CD4-positive, alpha-beta memory T cell (primary cell): ENCODE data around the gene ALPI. TPM values are rescaled to one million over a fixed set of nuclear protein-coding genes. Genes with fewer than 3 reads are reported as not detected.

Experiments
- CTCF ChIA-PET: fragments of 350-600 bp; sonication (Branson Sonifier 250); formaldehyde crosslinking; loops from one replicate; lab custom pipeline; 2021; ENCODE audit warnings: inconsistent platforms; ENCODE audit not compliant: partially characterized antibody; lab: Charles Lee
- POLR2A ChIA-PET: fragments of 350-600 bp; sonication (Branson Sonifier 250); formaldehyde crosslinking; loops from one replicate; lab custom pipeline; 2021; ENCODE audit not compliant: partially characterized antibody; lab: Charles Lee
- DNase-seq, 5 donors: peaks; one replicate each; pipeline versions ENCODE4 v3.0.0 to v3.0.0-alpha.2; 2020 to 2022; ENCODE audit warnings: mixed read lengths in 1 of 5
- H3K27ac ChIP-seq: one replicate; pipeline ENCODE4 v1.7.0; 2013; ENCODE audit warnings: low read depth, low read length
- H3K27me3 ChIP-seq: 2 replicates; pipeline ENCODE4 v1.7.0; 2013; ENCODE audit warnings: mild to moderate bottlenecking, low read length, moderate library complexity; ENCODE audit not compliant: insufficient read depth
- H3K36me3 ChIP-seq: 2 replicates; pipeline ENCODE4 v1.7.0; 2013; ENCODE audit warnings: mild to moderate bottlenecking, low read length, moderate library complexity; ENCODE audit not compliant: insufficient read depth
- H3K4me1 ChIP-seq: 2 replicates; pipeline ENCODE4 v1.7.0; 2013; ENCODE audit warnings: mild to moderate bottlenecking, low read length, moderate library complexity; ENCODE audit not compliant: insufficient read depth
- H3K4me3 ChIP-seq, 2 donors: one replicate each; pipeline ENCODE4 v1.7.0; 2013; ENCODE audit warnings: low read length in 2 of 2, mild to moderate bottlenecking in 1 of 2
- H3K9me3 ChIP-seq, 2 donors: one replicate each; pipeline ENCODE4 v1.7.0; 2013; ENCODE audit warnings: low read length in 2 of 2, control low read depth in 1 of 2; ENCODE audit not compliant: control insufficient read depth in 1 of 2
- H3K27ac Mint-ChIP-seq, 7 donors: one replicate each; pipeline ENCODE4 v1.8.0; 2020 to 2021; ENCODE audit warnings: mixed read lengths in 7 of 7, mild to moderate bottlenecking in 6 of 7, inconsistent platforms in 3 of 7, moderate library complexity in 3 of 7
- H3K27me3 Mint-ChIP-seq, 2 donors: one replicate each; pipeline ENCODE4 v1.8.0; 2020 to 2021; ENCODE audit warnings: mixed read lengths in 2 of 2
- H3K36me3 Mint-ChIP-seq, 2 donors: one replicate each; pipeline ENCODE4 v1.8.0; 2020 to 2021; ENCODE audit warnings: mixed read lengths in 2 of 2, inconsistent platforms in 1 of 2, mild to moderate bottlenecking in 1 of 2
- H3K4me1 Mint-ChIP-seq, 4 donors: one replicate each; pipeline ENCODE4 v1.8.0; 2020 to 2021; ENCODE audit warnings: mixed read lengths in 4 of 4, mild to moderate bottlenecking in 1 of 4
- H3K4me3 Mint-ChIP-seq, 8 donors: one replicate each; pipeline ENCODE4 v1.8.0; 2020 to 2021; ENCODE audit warnings: mixed read lengths in 8 of 8, mild to moderate bottlenecking in 7 of 8, moderate library complexity in 6 of 8, inconsistent platforms in 3 of 8
- H3K9me3 Mint-ChIP-seq, 8 donors: one replicate each; pipeline ENCODE4 v1.8.0; 2020 to 2021; ENCODE audit warnings: mixed read lengths in 8 of 8, mild to moderate bottlenecking in 5 of 8, inconsistent platforms in 3 of 8, moderate library complexity in 1 of 8
- intact Hi-C: fragments of 100-400 bp; cut with micrococcal nuclease; formaldehyde crosslinking; loops from one replicate; pipeline ENCODE4 v1.15.1; 2023
- polyA plus RNA-seq, 2 donors: library from polyadenylated mRNA; unstranded; fragments of 300-500 nt; fragmentation: Illumina TruSeq; gene quantifications; one replicate each; pipeline ENCODE4 v1.2.3, GENCODE V29; 2021
- total RNA-seq, 2 experiments: library from RNA; stranded (reverse); gene quantifications; one replicate each; pipeline ENCODE4 v1.2.3, GENCODE V29; 2021

The ALPI gene
- total and polyA plus RNA-seq, 4 experiments from 2014 or later: not detected

GRCh38 chr2:232492236-232492848 is 36.4 kb downstream of the ALPI start:
- Histone ChIP-seq H3K4me1 (no peaks in the 10 kb centered on the region), H3K4me3 (no peak overlapping the region), H3K27me3 (no peaks in the 10 kb centered on the region), H3K27ac (no peak overlapping the region), H3K36me3 (no peaks in the 10 kb centered on the region), H3K9me3 (no peaks in the 10 kb centered on the region)
- Mint-ChIP-seq H3K4me3 (no peak overlapping the region), H3K27ac (no peak overlapping the region), H3K27me3 (peaks cover 13 to 29% of the 10 kb centered on the region in 2 donors), H3K36me3 (no peaks in the 10 kb centered on the region), H3K9me3 (no peaks in the 10 kb centered on the region), H3K4me1 (peaks cover 0 to 9% (median 6%) of the 10 kb centered on the region in 4 donors)
- POLR2A ChIA-PET: no interaction called here
- intact Hi-C loops: no loop called here
- CTCF ChIA-PET: no interaction called here
- no peak for DNase-seq

- no peak overlapping the region for H3K4me3 Mint-ChIP-seq
- no peak overlapping the region for H3K27ac ChIP-seq
- POLR2A ChIA-PET: no interaction called here
- no peaks in the 10 kb centered on the region for H3K4me1 ChIP-seq
- intact Hi-C loops: no loop called here
- no peaks in the 10 kb centered on the region for H3K27me3 ChIP-seq
- H3K27ac Mint-ChIP-seq: no peak overlapping the region
- no peak overlapping the region for H3K4me3 ChIP-seq
- H3K9me3 Mint-ChIP-seq: no peaks in the 10 kb centered on the region
- no peaks in the 10 kb centered on the region for H3K9me3 ChIP-seq
- no peaks in the 10 kb centered on the region for H3K36me3 ChIP-seq
- H3K27me3 Mint-ChIP-seq: peaks cover 13 to 29% of the 10 kb centered on the region in 2 donors
- H3K36me3 Mint-ChIP-seq: no peaks in the 10 kb centered on the region
- DNase-seq: no peak
- H3K4me1 Mint-ChIP-seq: peaks cover 0 to 9% (median 5%) of the 10 kb centered on the region in 4 donors
- CTCF ChIA-PET: no interaction called here
Observed at GRCh38 chr2:232492963-232493700, 37.2 kb downstream of the ALPI start.

- Mint-ChIP-seq H3K9me3 (no peaks in the 10 kb centered on the region), H3K36me3 (no peaks in the 10 kb centered on the region), H3K27ac (no peak overlapping the region), H3K4me1 (peaks cover 0 to 5% (median under 1%) of the 10 kb centered on the region in 4 donors), H3K27me3 (peaks cover 10 to 29% of the 10 kb centered on the region in 2 donors), H3K4me3 (no peak overlapping the region)
- intact Hi-C loops: no loop called here
- ChIA-PET CTCF (no interaction called here), POLR2A (no interaction called here)
- no peak for DNase-seq
- H3K4me1 ChIP-seq: no peaks in the 10 kb centered on the region
- H3K4me3 ChIP-seq: no peak overlapping the region
- H3K27me3 ChIP-seq: no peaks in the 10 kb centered on the region
- H3K27ac ChIP-seq: no peak overlapping the region
- no peaks in the 10 kb centered on the region for H3K9me3 ChIP-seq
- H3K36me3 ChIP-seq: no peaks in the 10 kb centered on the region
Observed at GRCh38 chr2:232493701-232494474, 37.9 kb downstream of the ALPI start.

DNA sequence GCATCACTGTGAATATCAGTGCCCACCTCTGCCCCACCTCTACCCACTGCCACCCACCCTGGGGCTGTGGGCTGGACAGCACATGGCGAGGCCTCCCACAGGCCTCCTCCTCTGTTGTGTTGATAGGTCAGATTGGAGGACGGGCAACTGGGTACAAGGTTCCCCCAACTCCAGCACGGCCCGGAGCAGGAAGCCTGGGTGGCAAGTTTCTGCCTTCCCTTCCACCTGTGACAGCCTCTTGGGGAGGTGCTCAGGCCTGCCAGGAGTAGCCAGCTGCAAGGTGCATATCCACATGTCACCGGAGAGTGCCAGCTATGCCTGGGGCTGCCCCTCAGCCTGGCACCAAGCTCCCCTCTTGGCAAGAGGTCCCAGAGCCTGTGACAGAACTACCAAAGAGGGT is 38.6 kb downstream of the ALPI start:
- H3K27me3 Mint-ChIP-seq: peaks cover 7 to 28% of the 10 kb centered on the region in 2 donors
- H3K36me3 Mint-ChIP-seq: no peaks in the 10 kb centered on the region
- POLR2A ChIA-PET: no interaction called here
- Histone ChIP-seq H3K27me3 (no peaks in the 10 kb centered on the region), H3K4me3 (no peak overlapping the region), H3K9me3 (no peaks in the 10 kb centered on the region), H3K4me1 (no peaks in the 10 kb centered on the region), H3K27ac (no peak overlapping the region), H3K36me3 (no peaks in the 10 kb centered on the region)
- no peak overlapping the region for H3K4me3 Mint-ChIP-seq
- no peaks in the 10 kb centered on the region for H3K9me3 Mint-ChIP-seq
- H3K27ac Mint-ChIP-seq: no peak overlapping the region
- H3K4me1 Mint-ChIP-seq: peaks cover 0 to 3% (median 0%) of the 10 kb centered on the region in 4 donors
- intact Hi-C loops: no loop called here
- CTCF ChIA-PET: no interaction called here
- no peak for DNase-seq

- no peak for DNase-seq
- POLR2A ChIA-PET: no interaction called here
- no peaks in the 10 kb centered on the region for H3K36me3 Mint-ChIP-seq
- H3K27ac Mint-ChIP-seq: no peak overlapping the region
- peaks cover 3 to 27% of the 10 kb centered on the region in 2 donors for H3K27me3 Mint-ChIP-seq
- H3K4me3 Mint-ChIP-seq: no peak overlapping the region
- H3K4me1 Mint-ChIP-seq: no peaks in the 10 kb centered on the region
- H3K27me3 ChIP-seq: no peaks in the 10 kb centered on the region
- H3K4me3 ChIP-seq: no peak overlapping the region
- H3K9me3 ChIP-seq: no peaks in the 10 kb centered on the region
- H3K4me1 ChIP-seq: no peaks in the 10 kb centered on the region
- CTCF ChIA-PET: no interaction called here
- intact Hi-C loops: no loop called here
- no peak overlapping the region for H3K27ac ChIP-seq
- no peaks in the 10 kb centered on the region for H3K36me3 ChIP-seq
- no peaks in the 10 kb centered on the region for H3K9me3 Mint-ChIP-seq
Observed at GRCh38 chr2:232495292-232495691, 39.3 kb downstream of the ALPI start.

DNA sequence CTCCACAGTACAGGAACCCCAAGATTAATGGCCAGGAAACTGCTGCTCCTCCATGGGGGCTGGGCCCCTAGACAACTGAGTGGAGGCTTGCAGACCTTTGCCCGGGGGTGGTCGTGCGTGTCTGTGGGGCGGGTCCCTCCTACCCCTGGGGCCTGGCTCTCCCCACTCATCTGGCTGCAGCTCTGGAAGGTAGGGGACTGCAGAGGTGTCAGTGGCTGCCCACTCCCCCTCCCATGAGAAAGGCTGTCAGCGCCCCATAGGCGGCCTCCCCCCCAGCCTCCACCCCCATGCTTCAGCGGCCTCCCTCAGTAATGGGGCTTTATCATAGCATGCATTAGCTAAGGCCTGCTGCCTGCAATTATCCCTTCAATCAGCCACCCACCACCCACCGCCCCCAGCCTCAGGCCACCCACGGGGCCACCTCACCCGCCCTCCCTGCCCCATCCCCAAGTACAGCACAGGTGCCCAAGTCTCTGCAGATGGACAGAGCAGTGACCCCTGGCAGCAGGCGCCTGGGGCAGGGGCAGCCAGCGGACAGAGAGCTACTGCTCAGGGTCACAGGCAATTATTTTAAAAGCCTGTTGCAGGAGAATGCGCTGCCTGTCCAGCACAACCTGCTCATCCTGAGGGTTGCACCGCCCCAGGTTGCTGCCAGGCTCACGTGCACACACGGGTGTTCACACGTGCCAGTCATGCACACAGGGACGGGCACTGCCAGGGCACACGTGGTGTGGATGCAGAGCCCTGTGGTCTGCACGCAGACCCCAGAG is 40.7 kb downstream of the ALPI start:
- intact Hi-C loops: no loop called here
- Mint-ChIP-seq H3K9me3 (no peaks in the 10 kb centered on the region), H3K27me3 (peaks cover 8 to 24% of the 10 kb centered on the region in 2 donors), H3K4me1 (no peaks in the 10 kb centered on the region), H3K4me3 (no peak overlapping the region), H3K27ac (no peak overlapping the region), H3K36me3 (no peaks in the 10 kb centered on the region)
- H3K27ac ChIP-seq: no peak overlapping the region
- ChIA-PET POLR2A (no interaction called here), CTCF (no interaction called here)
- no peaks in the 10 kb centered on the region for H3K36me3 ChIP-seq
- H3K27me3 ChIP-seq: no peaks in the 10 kb centered on the region
- H3K4me1 ChIP-seq: no peaks in the 10 kb centered on the region
- H3K9me3 ChIP-seq: no peaks in the 10 kb centered on the region
- no peak overlapping the region for H3K4me3 ChIP-seq
- no peak for DNase-seq

DNA sequence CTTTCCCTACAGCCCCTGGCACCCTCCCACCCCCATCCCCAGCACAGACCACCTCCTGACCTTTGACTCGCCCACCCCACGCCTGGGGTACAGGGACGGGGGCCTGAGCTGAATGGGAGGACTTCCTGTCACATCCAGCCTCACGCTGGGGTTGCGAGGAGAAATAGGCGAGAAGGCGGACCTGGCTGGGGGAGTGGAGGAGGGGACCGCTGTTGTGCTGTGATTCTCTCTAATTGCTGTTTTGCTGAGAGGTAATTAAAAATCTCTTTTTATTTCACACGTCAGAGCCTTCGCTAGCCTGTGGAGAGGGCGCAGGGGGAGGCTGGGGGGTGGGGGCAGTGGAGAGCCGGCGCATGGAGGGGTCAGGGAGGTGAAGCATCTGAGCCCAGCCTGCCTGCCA is 41.4 kb downstream of the ALPI start:
- Mint-ChIP-seq H3K9me3 (no peaks in the 10 kb centered on the region), H3K27ac (no peak overlapping the region), H3K27me3 (peaks cover 11 to 24% of the 10 kb centered on the region in 2 donors), H3K36me3 (no peaks in the 10 kb centered on the region), H3K4me3 (no peak overlapping the region), H3K4me1 (peaks cover 0 to 1% (median under 1%) of the 10 kb centered on the region in 4 donors)
- intact Hi-C loops: no loop called here
- no peaks in the 10 kb centered on the region for H3K9me3 ChIP-seq
- H3K4me3 ChIP-seq: no peak overlapping the region
- ChIA-PET POLR2A (no interaction called here), CTCF (no interaction called here)
- no peaks in the 10 kb centered on the region for H3K36me3 ChIP-seq
- H3K27me3 ChIP-seq: no peaks in the 10 kb centered on the region
- no peaks in the 10 kb centered on the region for H3K4me1 ChIP-seq
- peak in 1 of 5 donors; percentile 9 for DNase-seq
- no peak overlapping the region for H3K27ac ChIP-seq
